ENCODE measurements around the gene PTGS1.

The PTGS1 gene

GRCh38 chr9:122336866-122337555, 33.8 kb upstream of the PTGS1 start:
- peaks cover 8% of the 10 kb centered on the region for H3K4me1 ChIP-seq (ENCODE audit: insufficient read depth, low read length, poor library complexity, severe bottlenecking)
- no peak overlapping the region for H2AFZ ChIP-seq (ENCODE audit: low read length)
- H3K27me3 ChIP-seq (ENCODE audit: insufficient read depth, low read length, poor library complexity, severe bottlenecking), result no peaks in the 10 kb centered on the region
- TF ChIP-seq EZH2phosphoT487 (IDR thresholded peaks at IDR 0.05; ENCODE audit: borderline replicate concordance), result no peak
- TF ChIP-seq, protein P1, sequence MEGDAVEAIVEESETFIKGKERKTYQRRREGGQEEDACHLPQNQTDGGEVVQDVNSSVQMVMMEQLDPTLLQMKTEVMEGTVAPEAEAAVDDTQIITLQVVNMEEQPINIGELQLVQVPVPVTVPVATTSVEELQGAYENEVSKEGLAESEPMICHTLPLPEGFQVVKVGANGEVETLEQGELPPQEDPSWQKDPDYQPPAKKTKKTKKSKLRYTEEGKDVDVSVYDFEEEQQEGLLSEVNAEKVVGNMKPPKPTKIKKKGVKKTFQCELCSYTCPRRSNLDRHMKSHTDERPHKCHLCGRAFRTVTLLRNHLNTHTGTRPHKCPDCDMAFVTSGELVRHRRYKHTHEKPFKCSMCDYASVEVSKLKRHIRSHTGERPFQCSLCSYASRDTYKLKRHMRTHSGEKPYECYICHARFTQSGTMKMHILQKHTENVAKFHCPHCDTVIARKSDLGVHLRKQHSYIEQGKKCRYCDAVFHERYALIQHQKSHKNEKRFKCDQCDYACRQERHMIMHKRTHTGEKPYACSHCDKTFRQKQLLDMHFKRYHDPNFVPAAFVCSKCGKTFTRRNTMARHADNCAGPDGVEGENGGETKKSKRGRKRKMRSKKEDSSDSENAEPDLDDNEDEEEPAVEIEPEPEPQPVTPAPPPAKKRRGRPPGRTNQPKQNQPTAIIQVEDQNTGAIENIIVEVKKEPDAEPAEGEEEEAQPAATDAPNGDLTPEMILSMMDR (conservative IDR thresholded peaks at IDR 0.05; ENCODE audit: low read length), result no peak
- H3K36me3 ChIP-seq (ENCODE audit: insufficient read depth, low read length), result no peaks in the 10 kb centered on the region
- H4K20me1 ChIP-seq (ENCODE audit: insufficient read depth, low read length, poor library complexity, severe bottlenecking), result no peaks in the 10 kb centered on the region
- H3K4me3 ChIP-seq (ENCODE audit: low read length, poor library complexity, severe bottlenecking), result no peak overlapping the region
- H3K79me2 ChIP-seq (ENCODE audit: insufficient read depth, low read length), result no peaks in the 10 kb centered on the region
- H3K9me2 ChIP-seq (replicated peaks; ENCODE audit: low read depth, low read length), result no peaks in the 10 kb centered on the region
- H3F3A ChIP-seq (ENCODE audit: low read depth), result no peaks in the 10 kb centered on the region
- H3K9me3 ChIP-seq (ENCODE audit: insufficient read depth, low read depth, low read length), result no peaks in the 10 kb centered on the region
- H3K9ac ChIP-seq (ENCODE audit: low read depth, low read length, poor library complexity, severe bottlenecking), result no peak overlapping the region
- H3K4me2 ChIP-seq (ENCODE audit: low read depth, low read length, poor library complexity, severe bottlenecking), result no peak overlapping the region

DNA sequence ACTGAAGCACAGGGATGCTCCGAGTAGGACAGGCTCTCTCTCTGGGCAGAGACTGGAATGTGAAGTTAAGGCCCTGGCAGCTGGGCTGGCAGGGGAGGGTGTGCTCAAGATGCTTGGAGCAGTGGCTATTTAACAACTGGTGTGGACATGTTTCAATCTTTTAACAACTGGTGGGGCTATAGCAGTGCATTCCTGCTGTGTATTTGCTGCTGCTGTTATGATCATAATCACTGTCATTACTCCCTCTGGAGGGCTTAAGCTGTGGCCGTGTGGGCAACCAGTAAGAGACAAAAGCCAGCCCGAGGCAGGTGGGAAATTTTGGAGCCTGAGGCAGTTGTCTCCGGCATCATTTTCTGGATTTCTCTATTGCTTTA, 33.3 kb upstream of the PTGS1 start:
- Histone ChIP-seq H3K4me3 (ENCODE audit: low read length, poor library complexity, severe bottlenecking) (no peak overlapping the region), H3K4me2 (ENCODE audit: low read depth, low read length, poor library complexity, severe bottlenecking) (no peak overlapping the region), H3K9me3 (ENCODE audit: insufficient read depth, low read depth, low read length) (no peaks in the 10 kb centered on the region), H3K36me3 (ENCODE audit: insufficient read depth, low read length) (no peaks in the 10 kb centered on the region), H3F3A (ENCODE audit: low read depth) (no peaks in the 10 kb centered on the region), H3K9ac (ENCODE audit: low read depth, low read length, poor library complexity, severe bottlenecking) (no peak overlapping the region), H3K79me2 (ENCODE audit: insufficient read depth, low read length) (no peaks in the 10 kb centered on the region), H3K27me3 (ENCODE audit: insufficient read depth, low read length, poor library complexity, severe bottlenecking) (no peaks in the 10 kb centered on the region), H2AFZ (ENCODE audit: low read length) (no peak overlapping the region), H3K9me2 (replicated peaks; ENCODE audit: low read depth, low read length) (no peaks in the 10 kb centered on the region), H4K20me1 (ENCODE audit: insufficient read depth, low read length, poor library complexity, severe bottlenecking) (no peaks in the 10 kb centered on the region), H3K4me1 (ENCODE audit: insufficient read depth, low read length, poor library complexity, severe bottlenecking) (peaks cover 4% of the 10 kb centered on the region)
- TF ChIP-seq EZH2phosphoT487 (IDR thresholded peaks at IDR 0.05; ENCODE audit: borderline replicate concordance), result no peak
- TF ChIP-seq, protein P1 (conservative IDR thresholded peaks at IDR 0.05; ENCODE audit: low read length), result no peak

GRCh38 chr9:122338536-122338935, 32.3 kb upstream of the PTGS1 start:
- Histone ChIP-seq H3K4me2 (ENCODE audit: low read depth, low read length, poor library complexity, severe bottlenecking) (no peak overlapping the region), H3K4me1 (ENCODE audit: insufficient read depth, low read length, poor library complexity, severe bottlenecking) (no peaks in the 10 kb centered on the region), H3K4me3 (ENCODE audit: low read length, poor library complexity, severe bottlenecking) (no peak overlapping the region), H2AFZ (ENCODE audit: low read length) (no peak overlapping the region), H3K9ac (ENCODE audit: low read depth, low read length, poor library complexity, severe bottlenecking) (no peak overlapping the region), H3K27me3 (ENCODE audit: insufficient read depth, low read length, poor library complexity, severe bottlenecking) (no peaks in the 10 kb centered on the region), H3K79me2 (ENCODE audit: insufficient read depth, low read length) (no peaks in the 10 kb centered on the region), H3K9me3 (ENCODE audit: insufficient read depth, low read depth, low read length) (no peaks in the 10 kb centered on the region), H3F3A (ENCODE audit: low read depth) (no peaks in the 10 kb centered on the region), H3K36me3 (ENCODE audit: insufficient read depth, low read length) (no peaks in the 10 kb centered on the region), H4K20me1 (ENCODE audit: insufficient read depth, low read length, poor library complexity, severe bottlenecking) (no peaks in the 10 kb centered on the region), H3K9me2 (replicated peaks; ENCODE audit: low read depth, low read length) (no peaks in the 10 kb centered on the region)
- TF ChIP-seq EZH2phosphoT487 (IDR thresholded peaks at IDR 0.05; ENCODE audit: borderline replicate concordance), result no peak
- TF ChIP-seq, protein P1 (conservative IDR thresholded peaks at IDR 0.05; ENCODE audit: low read length), result no peak

Data from Loucy (cell line).